Measurements from ENCODE around the gene PDPR. TPM values are rescaled to one million over a fixed set of nuclear protein-coding genes. Genes with fewer than 3 reads are reported as not detected.

Gene PDPR
- total and polyA plus RNA-seq, 10 of the 15 experiments (the other 5 are each of a cell fraction or from before 2014, with no cell fraction given): 2.6 to 29.1 (median 6.8) TPM

- no peak overlapping the region for H3K9ac ChIP-seq (ENCODE audit: control insufficient read depth, insufficient read depth, low read length)
- no peaks in the 10 kb centered on the region for H3K9me3 ChIP-seq (replicated peaks; ENCODE audit: control insufficient read depth, insufficient read depth, low read length)
- 83% methylated on average over 7 of the region's 7 CpGs for WGBS (ENCODE audit: insufficient coverage, insufficient replicate concordance, low lambda C conversion rate, missing lambda C conversion rate)
- BruUV-seq (replicated peaks): no TSS peak
- POLR2A ChIA-PET: interaction anchor here (0.6 kb wide), 1 partner anchor 491 kb away, joined by 6 read pairs; no protein-coding TSS in a partner anchor
- FAIRE-seq: no peak
- RAD21 ChIA-PET (ENCODE audit: unreplicated experiment): interaction anchor here (1.0 kb wide), 1 partner anchor 105 kb away, joined by 3 read pairs; no protein-coding TSS in a partner anchor
- no peak for DNase-seq (ENCODE audit: low read depth, low spot score)
- H3K4me3 ChIP-seq: no peak overlapping the region
- SMC1A ChIA-PET (ENCODE audit: uncharacterized antibody, unreplicated experiment): no interaction called here
- in situ Hi-C loops (cut with MboI) (no loop called here), intact Hi-C loops (cut with micrococcal nuclease; ENCODE audit: unreplicated experiment) (loop anchor here (10.0 kb wide), 2 partner anchors 93 to 493 kb away; partner anchors contain the start of gene EXOSC6)
- no peak overlapping the region for H2AFZ ChIP-seq (ENCODE audit: control insufficient read depth, low read depth, low read length)
- no peak for TF ChIP-seq HCFC1 (IDR thresholded peaks at IDR 0.05; ENCODE audit: low read length)
- no peak for TF ChIP-seq IRF4 (IDR thresholded peaks at IDR 0.05; ENCODE audit: low read depth, low read length)
- TF ChIP-seq, protein P1, sequence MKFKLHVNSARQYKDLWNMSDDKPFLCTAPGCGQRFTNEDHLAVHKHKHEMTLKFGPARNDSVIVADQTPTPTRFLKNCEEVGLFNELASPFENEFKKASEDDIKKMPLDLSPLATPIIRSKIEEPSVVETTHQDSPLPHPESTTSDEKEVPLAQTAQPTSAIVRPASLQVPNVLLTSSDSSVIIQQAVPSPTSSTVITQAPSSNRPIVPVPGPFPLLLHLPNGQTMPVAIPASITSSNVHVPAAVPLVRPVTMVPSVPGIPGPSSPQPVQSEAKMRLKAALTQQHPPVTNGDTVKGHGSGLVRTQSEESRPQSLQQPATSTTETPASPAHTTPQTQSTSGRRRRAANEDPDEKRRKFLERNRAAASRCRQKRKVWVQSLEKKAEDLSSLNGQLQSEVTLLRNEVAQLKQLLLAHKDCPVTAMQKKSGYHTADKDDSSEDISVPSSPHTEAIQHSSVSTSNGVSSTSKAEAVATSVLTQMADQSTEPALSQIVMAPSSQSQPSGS (IDR thresholded peaks at IDR 0.05; ENCODE audit: low read length): no peak
- no peak for TF ChIP-seq IRF3 (IDR thresholded peaks at IDR 0.05)
- TF ChIP-seq SUZ12 (IDR thresholded peaks at IDR 0.05; ENCODE audit: unreplicated experiment): no peak
- H3K36me3 ChIP-seq (ENCODE audit: control insufficient read depth in 2 of 2, insufficient read depth in 2 of 2, low read length in 1 of 2): peaks cover 8 to 11% of the 10 kb centered on the region in 2 experiments; a peak in 3 of 4 replicates
- H3K4me2 ChIP-seq (ENCODE audit: control insufficient read depth, insufficient read depth): no peak overlapping the region
- no peaks in the 10 kb centered on the region for H3K79me2 ChIP-seq (ENCODE audit: control insufficient read depth, insufficient read depth, low read length)
- no peaks in the 10 kb centered on the region for H3K27me3 ChIP-seq (replicated peaks in 1 of 2; ENCODE audit: control insufficient read depth in 2 of 2, insufficient read depth in 2 of 2, low read length in 1 of 2)
- ATAC-seq: no peak
- H3K27ac ChIP-seq (ENCODE audit: control insufficient read depth, insufficient read depth): no peak overlapping the region
- CTCF ChIA-PET: no interaction called here
- no peaks in the 10 kb centered on the region for H4K20me1 ChIP-seq (ENCODE audit: control insufficient read depth, insufficient read depth)
- H3K4me1 ChIP-seq (ENCODE audit: control insufficient read depth, insufficient read depth, low read length): no peaks in the 10 kb centered on the region
These were observed 47.9 kb downstream of the PDPR start for GRCh38 chr16:70162041-70162451.
